ENCODE data around the gene RAB7A. TPM values are rescaled to one million over a fixed set of nuclear protein-coding genes. Genes with fewer than 3 reads are reported as not detected.

The RAB7A gene
- total and polyA plus RNA-seq, 2 of the 13 experiments (the other 11 are each of a cell fraction or from before 2014, with no cell fraction given) = 26.5 to 182 TPM

DNA sequence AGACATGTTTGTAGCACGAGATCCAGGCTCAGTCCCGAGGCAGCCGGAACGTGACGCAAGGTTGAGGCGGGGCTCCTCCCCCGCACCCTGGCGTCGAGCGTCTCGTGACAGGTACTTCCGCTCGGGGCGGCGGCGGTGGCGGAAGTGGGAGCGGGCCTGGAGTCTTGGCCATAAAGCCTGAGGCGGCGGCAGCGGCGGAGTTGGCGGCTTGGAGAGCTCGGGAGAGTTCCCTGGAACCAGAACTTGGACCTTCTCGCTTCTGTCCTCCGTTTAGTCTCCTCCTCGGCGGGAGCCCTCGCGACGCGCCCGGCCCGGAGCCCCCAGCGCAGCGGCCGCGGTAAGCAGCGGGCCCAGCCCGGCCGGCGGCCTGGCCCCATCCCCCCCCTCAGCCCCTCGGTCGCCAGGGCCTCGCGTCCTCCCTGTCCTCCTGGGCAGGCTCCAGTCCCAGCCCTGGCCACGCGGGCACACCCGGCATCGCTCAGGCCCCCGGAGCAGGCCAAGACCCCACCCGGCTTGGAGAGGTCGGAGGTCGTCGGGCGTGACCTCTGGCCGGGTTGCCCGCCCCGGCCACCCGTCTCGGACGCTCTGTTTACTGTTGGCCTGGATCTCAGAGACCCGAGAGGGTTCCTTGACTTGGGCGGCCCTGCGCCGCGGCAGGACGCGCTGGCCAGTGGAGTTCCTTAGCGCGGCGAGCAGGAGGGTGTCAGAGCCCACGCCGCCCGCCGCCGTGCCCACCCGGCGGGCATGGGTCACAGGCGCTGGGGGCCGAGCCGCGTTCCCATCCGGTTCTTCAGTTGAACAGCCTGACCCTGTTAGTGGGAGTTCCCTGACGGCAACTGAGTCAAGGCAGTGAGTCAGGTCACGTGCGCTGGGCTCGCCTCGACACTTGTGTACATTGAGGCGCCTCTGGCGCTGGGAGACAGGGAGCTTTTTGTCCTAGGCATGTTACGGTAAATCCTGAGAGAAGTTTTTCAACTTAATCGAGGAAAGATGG is at the start of gene RAB7A (continued):
- TF ChIP-seq, protein P1, sequence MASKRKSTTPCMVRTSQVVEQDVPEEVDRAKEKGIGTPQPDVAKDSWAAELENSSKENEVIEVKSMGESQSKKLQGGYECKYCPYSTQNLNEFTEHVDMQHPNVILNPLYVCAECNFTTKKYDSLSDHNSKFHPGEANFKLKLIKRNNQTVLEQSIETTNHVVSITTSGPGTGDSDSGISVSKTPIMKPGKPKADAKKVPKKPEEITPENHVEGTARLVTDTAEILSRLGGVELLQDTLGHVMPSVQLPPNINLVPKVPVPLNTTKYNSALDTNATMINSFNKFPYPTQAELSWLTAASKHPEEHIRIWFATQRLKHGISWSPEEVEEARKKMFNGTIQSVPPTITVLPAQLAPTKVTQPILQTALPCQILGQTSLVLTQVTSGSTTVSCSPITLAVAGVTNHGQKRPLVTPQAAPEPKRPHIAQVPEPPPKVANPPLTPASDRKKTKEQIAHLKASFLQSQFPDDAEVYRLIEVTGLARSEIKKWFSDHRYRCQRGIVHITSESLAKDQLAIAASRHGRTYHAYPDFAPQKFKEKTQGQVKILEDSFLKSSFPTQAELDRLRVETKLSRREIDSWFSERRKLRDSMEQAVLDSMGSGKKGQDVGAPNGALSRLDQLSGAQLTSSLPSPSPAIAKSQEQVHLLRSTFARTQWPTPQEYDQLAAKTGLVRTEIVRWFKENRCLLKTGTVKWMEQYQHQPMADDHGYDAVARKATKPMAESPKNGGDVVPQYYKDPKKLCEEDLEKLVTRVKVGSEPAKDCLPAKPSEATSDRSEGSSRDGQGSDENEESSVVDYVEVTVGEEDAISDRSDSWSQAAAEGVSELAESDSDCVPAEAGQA (IDR thresholded peaks at IDR 0.05; ENCODE audit: low read depth) = peak; percentile 80
- TF ChIP-seq, protein P1 (CRISPR knock-in tag; IDR thresholded peaks at IDR 0.05; ENCODE audit: borderline replicate concordance) = 0 out of 2 replicates have a peak, but pooled peaks have one; percentile 44
- TF ChIP-seq, protein P2, sequence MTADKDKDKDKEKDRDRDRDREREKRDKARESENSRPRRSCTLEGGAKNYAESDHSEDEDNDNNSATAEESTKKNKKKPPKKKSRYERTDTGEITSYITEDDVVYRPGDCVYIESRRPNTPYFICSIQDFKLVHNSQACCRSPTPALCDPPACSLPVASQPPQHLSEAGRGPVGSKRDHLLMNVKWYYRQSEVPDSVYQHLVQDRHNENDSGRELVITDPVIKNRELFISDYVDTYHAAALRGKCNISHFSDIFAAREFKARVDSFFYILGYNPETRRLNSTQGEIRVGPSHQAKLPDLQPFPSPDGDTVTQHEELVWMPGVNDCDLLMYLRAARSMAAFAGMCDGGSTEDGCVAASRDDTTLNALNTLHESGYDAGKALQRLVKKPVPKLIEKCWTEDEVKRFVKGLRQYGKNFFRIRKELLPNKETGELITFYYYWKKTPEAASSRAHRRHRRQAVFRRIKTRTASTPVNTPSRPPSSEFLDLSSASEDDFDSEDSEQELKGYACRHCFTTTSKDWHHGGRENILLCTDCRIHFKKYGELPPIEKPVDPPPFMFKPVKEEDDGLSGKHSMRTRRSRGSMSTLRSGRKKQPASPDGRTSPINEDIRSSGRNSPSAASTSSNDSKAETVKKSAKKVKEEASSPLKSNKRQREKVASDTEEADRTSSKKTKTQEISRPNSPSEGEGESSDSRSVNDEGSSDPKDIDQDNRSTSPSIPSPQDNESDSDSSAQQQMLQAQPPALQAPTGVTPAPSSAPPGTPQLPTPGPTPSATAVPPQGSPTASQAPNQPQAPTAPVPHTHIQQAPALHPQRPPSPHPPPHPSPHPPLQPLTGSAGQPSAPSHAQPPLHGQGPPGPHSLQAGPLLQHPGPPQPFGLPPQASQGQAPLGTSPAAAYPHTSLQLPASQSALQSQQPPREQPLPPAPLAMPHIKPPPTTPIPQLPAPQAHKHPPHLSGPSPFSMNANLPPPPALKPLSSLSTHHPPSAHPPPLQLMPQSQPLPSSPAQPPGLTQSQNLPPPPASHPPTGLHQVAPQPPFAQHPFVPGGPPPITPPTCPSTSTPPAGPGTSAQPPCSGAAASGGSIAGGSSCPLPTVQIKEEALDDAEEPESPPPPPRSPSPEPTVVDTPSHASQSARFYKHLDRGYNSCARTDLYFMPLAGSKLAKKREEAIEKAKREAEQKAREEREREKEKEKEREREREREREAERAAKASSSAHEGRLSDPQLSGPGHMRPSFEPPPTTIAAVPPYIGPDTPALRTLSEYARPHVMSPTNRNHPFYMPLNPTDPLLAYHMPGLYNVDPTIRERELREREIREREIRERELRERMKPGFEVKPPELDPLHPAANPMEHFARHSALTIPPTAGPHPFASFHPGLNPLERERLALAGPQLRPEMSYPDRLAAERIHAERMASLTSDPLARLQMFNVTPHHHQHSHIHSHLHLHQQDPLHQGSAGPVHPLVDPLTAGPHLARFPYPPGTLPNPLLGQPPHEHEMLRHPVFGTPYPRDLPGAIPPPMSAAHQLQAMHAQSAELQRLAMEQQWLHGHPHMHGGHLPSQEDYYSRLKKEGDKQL (CRISPR knock-in tag; IDR thresholded peaks at IDR 0.05; ENCODE audit: low read depth) = no peak
- TF ChIP-seq ZSCAN22 (CRISPR knock-in tag; IDR thresholded peaks at IDR 0.05) = no peak
- no peak; the same call in 1 of the 2 replicates for TF ChIP-seq ZNF234 (CRISPR knock-in tag; conservative IDR thresholded peaks at IDR 0.05)
- peak; percentile 75; the same call in 1 of the 2 replicates for TF ChIP-seq ZNF598 (CRISPR knock-in tag; IDR thresholded peaks at IDR 0.05; ENCODE audit: borderline replicate concordance)
- no peak for TF ChIP-seq ZNF879 (CRISPR knock-in tag; IDR thresholded peaks at IDR 0.05)
- no peak; the same call in 1 of the 2 replicates for TF ChIP-seq ZFP41 (CRISPR knock-in tag; IDR thresholded peaks at IDR 0.05; ENCODE audit: borderline replicate concordance)
- 0 out of 2 replicates have a peak, but pooled peaks have one; percentile 18 for TF ChIP-seq ZNF629 (CRISPR knock-in tag; conservative IDR thresholded peaks at IDR 0.05)
- TF ChIP-seq ZNF263 (CRISPR knock-in tag; IDR thresholded peaks at IDR 0.05) = no peak
- 0 out of 2 replicates have a peak, but pooled peaks have one; percentile 38 for TF ChIP-seq GATAD2A (CRISPR knock-in tag; IDR thresholded peaks at IDR 0.05)
- no peak; the same call in 1 of the 2 replicates for TF ChIP-seq NFYB (CRISPR knock-in tag; IDR thresholded peaks at IDR 0.05)
- TF ChIP-seq TGIF2 (CRISPR knock-in tag; IDR thresholded peaks at IDR 0.05) = peak; percentile 59; the same call in 1 of the 2 replicates
- no peak for TF ChIP-seq RFX3 (CRISPR knock-in tag; IDR thresholded peaks at IDR 0.05)
- TF ChIP-seq, protein P3, sequence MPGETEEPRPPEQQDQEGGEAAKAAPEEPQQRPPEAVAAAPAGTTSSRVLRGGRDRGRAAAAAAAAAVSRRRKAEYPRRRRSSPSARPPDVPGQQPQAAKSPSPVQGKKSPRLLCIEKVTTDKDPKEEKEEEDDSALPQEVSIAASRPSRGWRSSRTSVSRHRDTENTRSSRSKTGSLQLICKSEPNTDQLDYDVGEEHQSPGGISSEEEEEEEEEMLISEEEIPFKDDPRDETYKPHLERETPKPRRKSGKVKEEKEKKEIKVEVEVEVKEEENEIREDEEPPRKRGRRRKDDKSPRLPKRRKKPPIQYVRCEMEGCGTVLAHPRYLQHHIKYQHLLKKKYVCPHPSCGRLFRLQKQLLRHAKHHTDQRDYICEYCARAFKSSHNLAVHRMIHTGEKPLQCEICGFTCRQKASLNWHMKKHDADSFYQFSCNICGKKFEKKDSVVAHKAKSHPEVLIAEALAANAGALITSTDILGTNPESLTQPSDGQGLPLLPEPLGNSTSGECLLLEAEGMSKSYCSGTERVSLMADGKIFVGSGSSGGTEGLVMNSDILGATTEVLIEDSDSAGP (CRISPR knock-in tag; IDR thresholded peaks at IDR 0.05; ENCODE audit: borderline replicate concordance) = peak; percentile 72
